ENCODE measurements around the gene MAD1L1.

Gene MAD1L1

DNA sequence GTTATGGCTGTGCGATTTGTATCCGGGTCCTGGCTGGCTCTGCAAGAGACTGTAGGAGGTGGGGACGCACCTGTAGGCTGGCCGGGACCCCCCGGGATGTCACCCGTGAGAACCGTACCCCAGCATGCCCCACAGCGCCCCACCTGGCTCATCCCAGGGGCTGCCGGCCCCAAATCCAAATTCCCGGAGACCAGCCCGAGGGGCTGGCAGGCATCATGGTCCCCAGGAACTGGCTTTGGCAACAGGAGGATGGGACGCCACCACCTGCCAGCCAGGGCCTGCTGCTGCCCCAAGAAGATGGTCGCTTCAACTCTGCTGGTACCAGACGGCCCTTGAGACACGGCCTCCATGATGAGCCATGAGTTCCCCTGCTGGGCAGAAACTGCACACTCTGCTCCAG is 323.3 kb downstream of the MAD1L1 start:
- no peak for DNase-seq (ENCODE audit: extremely low read depth in 1 of 2, low read depth in 1 of 2)

DNA sequence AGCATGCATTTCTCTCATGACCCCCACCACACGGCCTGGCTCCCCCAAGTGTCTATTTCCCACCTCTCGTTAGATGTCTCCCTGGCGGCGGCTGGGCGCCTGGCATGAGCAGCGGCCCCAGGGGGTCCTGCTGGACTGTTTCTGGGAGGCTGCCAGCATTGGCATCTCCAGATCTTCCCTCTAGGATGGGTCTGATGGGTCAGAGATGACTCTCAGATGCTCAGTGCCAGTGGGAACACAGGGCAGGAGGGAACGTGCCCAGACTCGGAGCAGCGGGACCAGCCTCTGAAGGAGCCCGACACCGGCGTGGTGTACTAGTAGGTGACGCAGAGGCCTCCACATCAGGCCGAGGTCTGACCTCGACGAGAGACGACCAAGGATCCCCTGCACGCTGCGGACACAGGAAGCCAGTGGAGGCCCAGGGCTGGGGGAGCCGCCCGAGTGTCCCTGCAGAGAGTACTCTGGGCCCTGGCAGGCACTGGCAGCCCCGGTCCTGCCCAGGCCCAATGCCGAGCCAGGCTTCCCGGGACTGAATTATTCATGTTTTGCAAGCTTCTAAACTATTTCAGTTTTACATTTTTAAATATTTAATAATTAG is 323.8 kb downstream of the MAD1L1 start:
- no peak for DNase-seq (ENCODE audit: extremely low read depth in 1 of 2, low read depth in 1 of 2)

DNA sequence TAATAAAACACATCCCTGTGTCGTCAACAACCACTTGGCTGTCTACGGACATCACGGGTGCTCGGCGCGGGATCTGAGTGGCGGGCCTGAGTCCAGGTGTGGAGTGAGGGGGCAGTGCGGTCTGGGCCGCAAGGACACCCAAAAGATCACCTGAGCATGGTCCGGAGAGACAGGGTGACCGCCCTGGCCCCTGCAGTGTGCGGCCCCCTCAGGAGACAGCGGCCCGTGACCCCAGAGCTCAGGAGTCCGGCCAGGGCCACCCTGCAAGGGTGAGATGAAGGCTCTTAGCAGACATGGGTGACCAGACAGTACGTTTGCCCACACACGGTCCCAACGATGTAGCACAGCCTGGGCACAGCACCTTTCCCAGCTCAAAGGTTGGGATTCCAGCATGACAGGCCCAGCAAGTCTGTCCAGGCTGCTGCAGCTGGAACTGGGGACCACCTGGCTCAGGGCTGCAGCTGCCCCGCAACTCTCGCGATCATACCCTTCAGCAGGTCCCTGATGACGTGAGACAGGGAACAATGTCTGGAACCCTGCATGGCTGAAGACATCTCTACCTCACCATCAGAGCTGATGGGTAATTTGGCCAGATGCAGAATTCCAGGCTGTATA is 324.9 kb downstream of the MAD1L1 start:
- DNase-seq (ENCODE audit: extremely low read depth in 1 of 2, low read depth in 1 of 2) = no peak

DNA sequence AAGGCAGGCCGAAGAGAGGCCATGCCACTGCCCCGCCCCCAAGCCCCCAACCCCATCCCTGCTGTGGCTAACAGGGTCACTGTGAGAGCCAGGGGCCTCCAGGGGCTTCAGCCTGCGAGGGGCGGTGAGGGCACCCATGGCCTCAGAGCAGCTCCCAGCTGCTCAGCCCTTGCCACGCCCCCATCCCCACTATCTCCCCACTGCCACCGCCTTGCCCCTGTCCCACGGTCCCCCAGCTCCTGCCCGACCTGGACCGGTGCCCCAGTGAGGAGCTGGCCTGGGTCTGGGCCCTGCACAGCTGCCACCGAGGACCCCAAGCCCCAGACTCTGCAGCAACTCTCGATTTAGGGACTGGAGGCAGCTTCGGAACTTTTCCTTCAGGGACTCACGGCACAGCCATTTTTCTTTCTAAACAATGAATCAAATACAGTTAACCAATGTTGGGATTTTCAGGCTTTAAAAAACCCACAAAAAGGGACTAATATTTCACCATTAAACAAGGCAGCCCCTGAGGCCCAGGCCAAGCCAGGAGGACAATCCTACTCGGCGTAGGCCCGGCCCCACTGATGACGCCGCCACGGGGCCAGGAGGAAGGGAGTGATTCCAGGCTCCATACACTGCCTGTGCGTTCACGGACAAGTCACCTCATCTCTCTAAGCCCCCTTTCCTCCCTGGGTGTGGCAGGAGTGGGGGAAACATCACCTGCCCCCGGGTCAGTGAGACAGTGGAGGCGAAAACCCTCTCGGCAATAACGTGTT is 325.6 kb downstream of the MAD1L1 start:
- DNase-seq (ENCODE audit: extremely low read depth in 1 of 2, low read depth in 1 of 2) = no peak

DNA sequence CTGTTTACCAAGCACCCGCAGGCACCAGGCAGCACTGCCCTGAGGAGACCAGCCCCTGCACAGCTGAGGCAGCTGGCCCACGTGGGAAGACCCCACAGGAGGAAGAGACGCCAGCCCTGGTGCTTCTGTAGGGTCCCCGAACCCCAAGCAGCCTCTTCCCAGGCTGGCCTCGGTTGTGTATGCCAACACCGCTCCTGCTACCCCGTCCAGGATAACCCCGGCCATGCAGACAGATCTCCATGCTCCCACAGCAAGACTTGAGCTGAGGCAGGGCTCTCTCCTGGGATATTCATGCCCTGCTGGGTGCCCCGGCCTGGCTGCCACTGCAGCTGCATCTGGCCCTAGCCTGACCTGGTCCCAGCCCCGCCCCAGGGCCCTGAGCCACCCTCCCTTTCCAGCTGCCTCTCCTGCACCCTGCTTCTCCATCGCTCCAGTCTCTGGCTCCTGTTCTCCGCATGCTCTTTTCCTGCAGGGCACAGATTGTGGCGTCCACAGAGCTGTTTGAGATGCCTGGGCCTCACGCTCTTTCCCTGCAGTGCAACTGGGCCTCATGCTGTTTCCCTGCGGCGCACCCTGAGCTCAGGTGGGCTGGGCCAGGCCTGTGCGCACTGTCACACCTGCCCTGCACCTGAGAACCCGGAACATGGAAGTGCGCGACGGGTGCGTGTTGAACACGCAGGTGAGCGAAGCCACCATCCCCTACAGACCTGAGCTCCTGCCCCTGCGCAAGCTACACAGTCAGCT is 326.5 kb downstream of the MAD1L1 start:
- DNase-seq (ENCODE audit: extremely low read depth in 1 of 2, low read depth in 1 of 2) = no peak

DNA sequence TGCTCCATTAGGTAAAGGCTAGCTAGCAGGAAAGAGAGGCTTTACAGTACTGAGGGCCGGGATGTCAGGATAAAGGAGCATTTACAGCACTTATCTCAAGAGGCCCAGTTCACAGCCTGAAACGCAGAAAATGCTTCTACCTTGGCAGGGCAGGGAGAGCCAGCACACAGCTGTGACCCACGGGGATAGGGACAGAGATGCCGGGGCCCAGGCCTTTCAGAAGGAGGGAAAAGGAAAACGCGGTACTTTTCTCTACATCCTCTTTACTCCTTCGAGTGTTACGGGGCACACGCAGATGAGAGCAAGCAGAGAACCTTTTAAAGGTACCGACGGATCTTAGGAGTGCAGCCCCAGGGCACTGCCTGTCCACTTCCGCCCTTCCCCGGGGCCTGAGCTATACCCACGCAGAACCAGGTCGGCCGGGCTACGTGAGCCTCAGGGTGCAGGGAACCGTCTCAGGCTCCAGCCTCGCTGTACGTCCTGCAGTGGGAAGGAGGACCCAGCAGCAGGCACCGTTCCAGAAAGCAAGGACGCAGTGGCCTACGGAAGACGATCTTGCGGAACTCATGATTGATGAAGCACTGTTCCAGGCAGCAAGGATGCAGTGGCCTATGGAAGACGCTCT is 330.4 kb downstream of the MAD1L1 start:
- no peak for DNase-seq (ENCODE audit: extremely low read depth in 1 of 2, low read depth in 1 of 2)

DNA sequence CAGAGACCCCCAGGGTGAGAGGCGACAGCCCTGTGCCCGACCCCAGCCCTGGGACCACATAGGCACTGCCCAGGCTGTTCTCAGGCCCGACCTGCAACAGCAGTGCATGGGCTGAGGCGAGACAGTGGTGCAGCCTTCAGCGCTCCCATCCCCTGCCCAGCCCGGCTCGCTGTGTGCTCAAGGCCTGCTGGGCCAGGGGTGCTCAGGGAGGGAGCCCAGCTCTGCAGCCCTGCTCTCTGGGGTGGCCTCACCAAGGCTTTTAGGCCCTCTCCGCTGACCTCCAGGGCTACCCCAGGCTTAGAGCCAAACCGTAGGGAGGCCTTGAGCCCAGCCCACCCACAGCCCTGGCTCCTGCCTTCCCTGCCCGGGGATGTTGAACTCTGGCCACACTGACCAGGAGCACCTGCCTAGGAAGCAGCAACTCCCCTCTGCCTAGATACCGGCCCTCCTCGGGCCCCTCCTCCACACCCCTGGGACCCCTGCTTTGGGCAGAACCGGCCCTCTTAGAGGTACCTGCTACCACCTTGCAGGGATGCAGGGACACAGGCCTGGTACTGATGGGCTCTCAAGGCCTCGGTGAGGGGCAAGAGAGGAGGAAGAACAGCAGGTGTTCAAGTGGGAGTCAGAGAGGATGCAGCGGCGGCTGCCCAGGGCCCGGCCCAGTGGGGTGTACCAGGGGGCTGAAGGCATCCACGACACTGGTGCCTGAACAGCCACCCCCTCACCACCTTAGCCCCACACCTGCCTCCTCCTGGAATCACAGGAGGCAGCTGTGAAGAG is 331.1 kb downstream of the MAD1L1 start:
- no peak for DNase-seq (ENCODE audit: extremely low read depth in 1 of 2, low read depth in 1 of 2)

DNA sequence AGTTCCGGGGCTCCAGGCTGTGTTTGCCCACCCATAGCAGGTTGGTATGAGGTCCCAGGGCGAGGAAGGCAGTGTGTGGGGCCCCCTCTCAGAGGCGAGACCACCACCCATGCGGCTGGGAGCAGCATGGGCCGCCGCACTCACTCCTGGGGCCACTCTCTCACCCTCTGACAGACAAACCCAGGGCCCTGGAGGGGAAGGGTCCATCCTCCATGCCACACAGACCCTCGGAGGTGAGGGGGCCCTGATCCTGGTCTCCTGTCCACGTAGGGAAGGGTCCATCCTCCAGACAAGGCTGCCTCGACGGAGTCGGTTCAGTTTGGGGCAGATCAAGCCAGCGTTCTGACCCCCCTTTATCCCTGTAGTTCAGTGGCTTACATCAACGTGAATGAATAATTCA is 331.9 kb downstream of the MAD1L1 start:
- DNase-seq (ENCODE audit: extremely low read depth in 1 of 2, low read depth in 1 of 2) = no peak

DNA sequence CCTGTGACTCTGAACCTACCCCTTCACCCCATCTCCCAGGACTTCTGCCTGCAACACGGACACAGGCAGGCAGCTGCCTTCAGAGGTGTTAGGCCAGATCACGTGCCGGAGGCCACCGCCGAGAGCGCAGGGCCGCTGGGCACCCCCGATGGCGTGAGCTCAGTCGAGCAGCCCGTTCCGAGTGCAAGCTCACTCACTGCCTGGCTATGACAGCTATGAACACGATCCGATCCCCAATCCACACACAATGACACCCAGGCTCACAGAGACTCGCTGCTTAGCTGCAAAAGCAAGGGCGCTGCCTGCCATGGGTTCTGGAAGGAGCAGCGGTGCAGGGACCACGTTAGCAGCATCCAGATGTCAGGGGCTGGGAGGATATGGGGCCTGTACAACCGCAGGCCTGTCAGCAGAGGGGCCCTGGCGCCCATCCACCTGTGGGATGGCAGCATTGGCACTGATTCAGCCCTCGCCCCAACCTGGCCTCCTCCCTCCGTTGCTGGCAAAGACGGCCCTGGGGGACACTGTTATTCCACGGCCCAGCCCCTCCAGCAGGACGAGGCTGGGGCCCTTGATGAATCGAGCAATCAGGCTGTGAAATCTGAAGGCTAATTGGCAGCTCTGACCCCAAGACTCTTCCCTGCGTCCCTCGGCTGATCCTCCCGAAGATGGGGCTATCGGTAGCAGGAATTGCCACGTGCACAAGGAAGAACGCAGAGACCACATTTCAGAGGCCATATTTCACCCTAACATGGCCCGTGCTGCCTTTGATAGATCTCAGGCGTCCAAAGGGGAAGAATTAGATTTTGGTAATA is 332.6 kb downstream of the MAD1L1 start:
- no peak for DNase-seq (ENCODE audit: extremely low read depth in 1 of 2, low read depth in 1 of 2)

DNA sequence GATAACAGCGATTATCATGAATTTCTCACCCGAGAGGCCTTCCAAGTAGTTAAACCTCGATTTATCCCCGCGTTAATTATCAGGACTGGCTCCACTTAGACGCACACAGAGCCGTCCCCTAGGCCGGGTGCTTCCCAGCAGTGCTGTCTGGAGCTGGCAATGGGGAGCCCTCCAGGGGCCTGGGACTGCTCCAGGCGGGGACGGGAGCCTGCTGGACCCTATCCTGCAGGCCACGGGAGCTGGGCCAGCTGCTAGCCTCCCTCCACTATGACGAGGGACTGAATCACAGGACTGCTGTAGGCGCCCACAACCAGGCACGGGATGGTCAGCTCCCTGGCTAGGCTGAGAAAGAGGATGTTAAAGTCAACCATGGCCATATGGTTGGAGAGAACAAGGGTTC is 333.5 kb downstream of the MAD1L1 start:
- DNase-seq (ENCODE audit: extremely low read depth in 1 of 2, low read depth in 1 of 2) = no peak

DNA sequence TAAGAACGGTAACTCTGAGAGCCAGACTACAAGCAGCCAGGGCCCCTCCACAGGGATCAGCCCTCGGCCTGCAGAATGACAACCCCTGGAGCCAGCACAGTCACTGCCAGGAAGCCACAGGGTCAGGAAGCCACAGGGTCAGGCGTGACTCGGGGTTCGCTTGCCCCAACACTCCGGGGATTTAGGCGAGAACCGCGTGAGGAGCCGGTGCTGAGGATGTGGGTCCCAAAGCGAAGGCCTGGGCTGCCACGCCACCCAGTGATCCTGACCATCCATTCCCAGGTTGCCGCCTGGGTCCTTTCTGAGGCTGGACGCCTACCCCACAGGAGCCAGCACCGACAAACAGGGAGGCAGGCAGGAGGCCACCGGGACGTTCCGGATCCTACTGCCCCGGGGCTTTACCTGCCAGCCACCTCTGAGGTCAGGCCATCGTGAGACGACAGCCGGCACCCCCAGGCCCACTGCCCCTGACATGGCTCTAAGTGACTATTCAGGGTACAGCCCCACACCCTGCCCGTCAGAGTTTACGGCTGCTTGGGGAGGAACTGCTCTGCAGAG is 334.0 kb downstream of the MAD1L1 start:
- DNase-seq (ENCODE audit: extremely low read depth in 1 of 2, low read depth in 1 of 2) = no peak

DNA sequence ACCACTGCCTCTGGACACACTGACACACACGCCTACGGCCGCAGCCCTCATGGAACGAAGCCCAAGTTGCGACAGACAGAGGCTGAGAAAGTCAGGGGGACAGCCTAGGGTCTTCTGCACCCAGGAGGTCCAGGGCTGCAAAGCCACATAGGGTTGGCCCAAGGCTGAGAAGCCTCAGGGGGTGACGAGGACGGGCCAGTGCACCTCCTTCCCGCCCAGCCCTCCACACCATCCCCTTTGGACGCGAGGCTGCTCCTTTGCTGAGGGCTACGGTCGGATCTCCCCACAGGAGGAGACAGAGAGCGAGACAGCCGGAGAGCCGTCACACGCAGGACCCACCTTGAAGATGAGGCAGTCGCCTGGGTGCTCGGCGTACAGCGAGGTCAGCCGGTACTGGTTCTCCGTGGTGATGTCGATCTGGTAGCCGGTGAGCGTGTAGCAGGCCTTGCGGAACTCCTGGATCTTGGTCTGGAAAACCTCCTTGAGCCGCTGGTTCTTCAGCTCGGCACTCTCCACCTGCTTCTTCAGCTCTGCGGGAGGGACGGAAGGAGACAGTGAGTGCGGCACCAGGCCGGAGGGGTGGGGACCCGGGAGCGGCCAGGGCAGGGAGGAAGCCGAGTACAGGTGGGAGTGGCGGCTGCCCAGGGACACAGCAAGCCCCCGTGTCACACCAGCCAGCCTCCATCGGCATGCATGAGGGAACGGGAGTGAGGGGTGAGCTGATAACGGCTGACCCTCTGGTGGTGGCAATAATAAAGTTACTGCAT is 334.7 kb downstream of the MAD1L1 start:
- DNase-seq (ENCODE audit: extremely low read depth in 1 of 2, low read depth in 1 of 2) = no peak

DNA sequence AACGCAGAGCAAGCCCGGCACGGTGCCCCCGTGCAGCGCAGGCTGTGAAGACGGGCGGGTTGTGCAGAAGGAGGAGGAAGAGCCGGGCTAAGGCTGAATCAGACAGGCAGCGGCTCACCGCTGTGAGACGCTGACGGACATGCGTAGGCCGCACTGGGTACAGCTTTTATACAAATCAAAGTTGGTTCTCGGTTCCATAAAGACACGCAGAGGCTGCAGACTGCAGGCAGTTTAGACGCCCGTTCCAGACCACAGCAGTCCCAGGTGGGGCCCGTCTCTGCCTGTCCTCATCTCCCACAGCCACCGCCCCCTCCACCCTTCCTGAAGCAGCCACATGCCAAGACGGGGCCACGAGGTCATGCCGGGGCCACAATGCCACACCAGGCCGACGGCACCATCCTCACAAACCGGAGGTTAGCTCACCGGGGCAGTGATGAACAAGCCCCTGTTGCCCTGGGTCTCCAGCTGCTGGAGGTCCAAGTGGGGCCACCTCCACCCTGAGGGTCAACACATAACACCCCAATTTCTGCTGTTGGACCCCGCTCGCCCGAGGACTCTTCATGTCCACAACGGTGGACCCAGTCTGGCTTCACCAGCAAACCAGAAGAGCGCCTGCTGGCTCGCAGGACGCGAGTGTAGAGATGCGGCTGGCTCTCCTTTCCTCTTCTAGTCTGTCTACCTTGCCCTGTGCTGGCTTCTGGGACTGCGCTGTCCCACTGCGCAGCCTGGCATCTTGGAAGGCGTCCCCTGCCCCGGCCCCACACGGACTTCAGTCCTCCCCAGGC is 335.5 kb downstream of the MAD1L1 start:
- DNase-seq (ENCODE audit: extremely low read depth in 1 of 2, low read depth in 1 of 2) = no peak

DNA sequence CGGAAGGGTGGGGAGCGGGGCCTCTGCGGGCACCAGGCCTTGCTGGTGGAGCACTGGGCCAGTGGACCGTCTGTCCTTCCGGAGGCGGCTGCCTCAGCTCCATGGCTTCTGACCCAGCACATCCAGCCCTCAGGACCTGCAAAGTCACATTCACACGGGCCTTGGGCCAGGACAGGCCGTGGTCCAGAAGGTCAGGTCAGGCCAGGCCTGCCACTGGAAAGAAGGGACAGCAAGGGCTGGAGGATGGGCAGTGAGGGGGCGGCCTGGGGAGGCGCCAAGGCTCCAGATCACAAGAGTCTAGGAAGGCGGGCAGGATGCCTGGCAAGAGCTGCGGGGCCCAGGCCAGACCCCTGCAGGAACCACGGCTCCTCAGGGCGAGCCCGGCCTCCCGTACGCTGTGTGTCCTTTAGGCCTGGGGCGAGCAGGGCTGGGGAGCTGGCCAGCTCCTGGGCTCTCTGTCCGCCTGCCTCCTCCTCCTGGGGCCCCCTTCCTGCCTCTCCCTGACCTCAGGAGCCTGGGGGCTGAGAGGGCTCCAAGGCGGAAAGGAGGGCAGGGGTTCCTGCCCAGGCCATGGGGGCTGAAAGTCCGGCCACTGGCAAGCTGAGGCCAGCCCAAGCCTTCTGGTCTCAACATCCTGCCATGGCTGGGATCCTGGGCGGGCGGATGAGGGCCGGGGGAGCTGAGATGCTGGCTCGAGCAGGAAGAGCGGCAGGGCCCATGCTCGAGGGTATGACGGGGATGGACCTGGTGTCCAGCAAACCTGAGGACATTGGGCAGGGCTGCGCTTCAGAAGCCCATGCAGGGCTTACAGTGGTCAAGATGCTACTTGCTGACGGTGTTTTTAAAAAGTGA is 336.9 kb downstream of the MAD1L1 start:
- DNase-seq (ENCODE audit: extremely low read depth in 1 of 2, low read depth in 1 of 2) = no peak

DNA sequence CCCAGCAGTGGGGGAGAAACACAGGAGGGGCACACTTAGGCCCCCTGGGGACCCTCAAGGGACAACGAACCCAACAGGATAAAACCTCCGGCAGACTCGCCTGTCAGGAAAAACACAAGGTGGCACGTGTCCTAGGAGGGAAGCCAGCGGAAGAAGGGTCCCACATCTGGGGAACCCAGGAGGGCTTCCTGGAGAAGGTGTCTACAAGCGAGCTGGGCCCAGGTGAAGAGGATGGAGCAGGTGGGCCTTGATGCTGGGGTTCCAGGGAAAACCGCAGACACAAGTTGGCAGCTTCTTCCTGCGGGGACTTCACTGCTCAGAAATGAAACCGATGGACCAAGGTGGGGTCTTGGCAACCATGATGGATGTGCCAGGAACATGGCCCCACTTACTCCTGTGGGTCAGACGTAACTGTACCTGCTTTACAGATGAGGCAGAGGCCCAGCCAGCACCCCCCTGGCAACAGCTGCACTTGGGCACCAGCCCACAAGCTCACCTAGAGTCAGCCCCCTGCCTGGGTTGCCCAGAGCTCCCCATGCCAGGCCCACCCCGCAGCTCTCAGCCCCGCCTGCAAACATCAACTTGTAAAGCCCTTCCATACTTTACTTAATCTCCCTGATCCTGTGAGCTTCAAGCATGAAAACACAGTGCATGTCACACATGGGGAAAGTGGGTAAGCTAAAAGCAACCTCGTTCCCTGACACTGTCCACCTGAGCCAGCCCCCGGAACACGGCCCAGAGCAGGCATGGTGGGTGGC is 337.7 kb downstream of the MAD1L1 start:
- no peak for DNase-seq (ENCODE audit: extremely low read depth in 1 of 2, low read depth in 1 of 2)

DNA sequence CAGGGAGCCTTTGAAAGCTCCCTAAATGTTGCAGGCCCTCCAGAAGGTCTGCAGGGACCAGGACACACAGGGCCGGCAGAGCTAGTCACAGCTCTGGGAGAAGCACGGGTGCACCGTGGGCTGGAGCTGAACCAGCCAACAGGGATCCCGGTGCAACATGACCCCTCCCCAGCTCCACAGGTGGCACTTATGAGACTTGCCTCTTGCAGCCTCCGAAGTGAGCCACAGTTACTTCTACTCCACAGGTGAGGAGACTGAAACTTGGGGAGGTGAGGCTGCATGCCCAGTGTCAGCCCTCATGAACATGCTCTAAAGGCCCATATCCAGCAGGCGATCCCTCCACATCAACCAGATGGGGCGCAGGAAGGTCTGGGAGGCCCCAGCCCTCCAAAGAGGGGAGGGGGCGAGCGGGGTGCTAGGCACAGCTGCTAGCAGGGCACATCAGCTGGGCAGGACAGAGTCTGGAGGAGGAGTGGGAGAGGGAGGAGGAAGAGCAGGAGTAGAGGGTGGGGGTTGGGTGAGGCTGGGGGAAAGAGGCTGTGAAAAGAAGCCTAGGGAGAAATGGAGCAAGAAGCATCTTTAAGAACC is 338.3 kb downstream of the MAD1L1 start:
- no peak for DNase-seq (ENCODE audit: extremely low read depth in 1 of 2, low read depth in 1 of 2)

Data from stimulated activated CD8-positive, alpha-beta memory T cell treated with anti-CD3 and anti-CD28 coated beads, Interleukin-7, amount 100 ng/mL, for 48 hours (primary cell).